Subcutaneous adipose tissue (tissue), 4 donors: ENCODE measurements around the gene GALNT17. TPM values are rescaled to one million over a fixed set of nuclear protein-coding genes. Genes with fewer than 3 reads are reported as not detected.

Source experiments
- total RNA-seq, 4 donors: library from RNA; depleted of rRNA; stranded (reverse); fragments of >200 nt; gene quantifications; one replicate each; pipeline ENCODE4 v1.1.0, GENCODE V29; 2016
- TF ChIP-seq, protein P1 (sequence below): fragments of 450-650 bp; IDR thresholded peaks from one replicate; pipeline ENCODE4 v1.5.1; 2016; ENCODE audit warnings: low read depth, mild to moderate bottlenecking, control low read depth, antibody characterized with exemption, moderate library complexity

Gene GALNT17
- total RNA-seq, 4 donors from 2014 or later: 1.3 to 12.2 (median 6.7) TPM

DNA sequence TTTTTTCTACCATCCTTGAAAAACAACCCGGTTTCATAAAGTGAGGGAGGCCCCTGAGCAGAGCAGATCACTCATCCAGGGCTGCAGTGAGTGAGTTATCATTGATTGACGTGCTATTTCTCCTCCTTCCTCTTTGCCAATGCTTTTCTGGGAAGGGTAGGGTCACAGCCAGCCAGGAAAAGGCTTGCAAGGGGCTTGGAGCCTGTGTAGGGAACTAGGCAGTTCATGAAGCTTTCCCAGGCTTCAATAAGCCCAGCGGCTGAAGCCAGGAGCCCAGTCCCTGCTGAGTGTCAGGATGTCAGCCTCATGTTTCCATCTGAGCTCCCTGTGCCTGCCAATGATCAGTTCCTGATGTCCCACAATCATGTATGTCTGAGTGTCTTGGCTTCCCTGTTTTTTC lies 584.7 kb downstream of the GALNT17 start:
- TF ChIP-seq, protein P1, sequence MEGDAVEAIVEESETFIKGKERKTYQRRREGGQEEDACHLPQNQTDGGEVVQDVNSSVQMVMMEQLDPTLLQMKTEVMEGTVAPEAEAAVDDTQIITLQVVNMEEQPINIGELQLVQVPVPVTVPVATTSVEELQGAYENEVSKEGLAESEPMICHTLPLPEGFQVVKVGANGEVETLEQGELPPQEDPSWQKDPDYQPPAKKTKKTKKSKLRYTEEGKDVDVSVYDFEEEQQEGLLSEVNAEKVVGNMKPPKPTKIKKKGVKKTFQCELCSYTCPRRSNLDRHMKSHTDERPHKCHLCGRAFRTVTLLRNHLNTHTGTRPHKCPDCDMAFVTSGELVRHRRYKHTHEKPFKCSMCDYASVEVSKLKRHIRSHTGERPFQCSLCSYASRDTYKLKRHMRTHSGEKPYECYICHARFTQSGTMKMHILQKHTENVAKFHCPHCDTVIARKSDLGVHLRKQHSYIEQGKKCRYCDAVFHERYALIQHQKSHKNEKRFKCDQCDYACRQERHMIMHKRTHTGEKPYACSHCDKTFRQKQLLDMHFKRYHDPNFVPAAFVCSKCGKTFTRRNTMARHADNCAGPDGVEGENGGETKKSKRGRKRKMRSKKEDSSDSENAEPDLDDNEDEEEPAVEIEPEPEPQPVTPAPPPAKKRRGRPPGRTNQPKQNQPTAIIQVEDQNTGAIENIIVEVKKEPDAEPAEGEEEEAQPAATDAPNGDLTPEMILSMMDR: no peak

DNA sequence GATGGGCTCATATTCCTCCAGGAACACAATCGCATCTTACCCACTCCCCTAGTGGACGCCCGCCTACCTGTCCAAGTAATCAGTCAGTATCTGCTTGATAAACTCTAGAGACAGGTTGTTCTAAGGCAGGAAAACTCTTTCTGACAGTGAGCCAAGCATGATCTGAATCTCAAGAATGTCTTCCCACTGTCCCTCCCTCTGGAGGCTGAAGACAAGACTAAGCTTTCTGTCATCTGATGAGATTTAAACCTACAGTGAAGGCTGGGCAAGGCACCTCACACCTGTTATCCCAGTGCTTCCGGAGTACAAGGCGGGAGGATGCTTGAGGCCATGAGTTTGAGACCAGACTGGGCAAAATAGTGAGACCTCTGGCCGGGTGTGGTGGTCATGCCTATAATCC lies 586.6 kb downstream of the GALNT17 start:
- TF ChIP-seq, protein P1: no peak

DNA sequence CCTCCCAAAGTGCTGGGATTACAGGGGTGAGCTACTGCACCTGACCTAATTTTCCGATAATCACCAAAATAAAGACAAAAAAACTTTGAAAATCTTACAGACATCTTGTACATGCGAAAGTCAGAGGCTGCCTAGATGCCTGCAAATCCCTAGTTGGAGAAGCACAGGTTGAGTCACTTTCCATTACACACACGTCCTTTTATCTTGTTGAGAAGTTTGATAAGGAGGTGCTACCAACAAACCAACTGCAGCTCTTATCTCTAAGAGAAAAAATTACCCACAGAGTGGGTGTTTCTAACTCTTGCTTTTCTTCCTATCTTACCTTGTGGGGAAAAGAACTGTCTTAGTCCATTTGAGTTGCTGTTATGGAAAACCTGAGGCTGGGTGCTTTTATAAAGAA lies 589.8 kb downstream of the GALNT17 start:
- TF ChIP-seq, protein P1: no peak

DNA sequence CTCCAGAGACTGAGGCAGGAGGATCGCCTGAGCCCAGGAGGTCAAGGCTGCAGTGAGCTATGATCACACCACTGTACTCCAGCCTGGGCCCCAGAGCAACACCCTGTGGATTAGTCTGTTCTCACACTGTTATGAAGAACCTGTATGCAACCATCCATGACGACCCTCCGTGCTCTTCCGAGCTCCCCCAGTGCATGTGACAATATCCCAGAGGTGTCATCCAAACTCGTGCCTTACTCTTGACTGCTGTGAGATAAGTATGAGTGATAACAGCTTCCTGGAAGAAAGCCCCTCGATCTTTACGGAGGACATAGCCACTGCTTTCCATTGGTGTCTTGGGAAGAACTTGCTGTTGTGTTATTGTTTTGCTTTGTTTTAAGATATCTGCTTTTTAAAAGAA lies 591.9 kb downstream of the GALNT17 start:
- TF ChIP-seq, protein P1: no peak

DNA sequence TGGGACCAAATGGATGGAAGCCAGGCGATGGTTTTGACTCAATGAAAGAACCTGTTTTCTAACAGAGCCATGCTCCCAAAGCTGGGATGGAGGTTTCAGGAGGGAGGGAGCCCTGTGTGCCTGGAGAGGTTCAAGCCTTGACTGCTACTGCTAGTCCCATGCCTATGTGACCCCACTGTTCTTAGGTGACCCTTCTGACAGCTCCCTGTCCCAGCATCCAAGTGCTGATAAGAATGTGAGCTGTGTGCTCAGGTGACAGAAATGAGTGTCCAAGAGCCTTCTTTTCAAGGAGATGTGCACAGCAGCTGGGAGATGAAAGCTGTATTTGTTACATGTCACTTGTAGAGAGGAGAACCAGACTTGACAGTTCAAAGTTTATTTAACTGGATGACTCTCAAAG lies 595.4 kb downstream of the GALNT17 start:
- TF ChIP-seq, protein P1: no peak

DNA sequence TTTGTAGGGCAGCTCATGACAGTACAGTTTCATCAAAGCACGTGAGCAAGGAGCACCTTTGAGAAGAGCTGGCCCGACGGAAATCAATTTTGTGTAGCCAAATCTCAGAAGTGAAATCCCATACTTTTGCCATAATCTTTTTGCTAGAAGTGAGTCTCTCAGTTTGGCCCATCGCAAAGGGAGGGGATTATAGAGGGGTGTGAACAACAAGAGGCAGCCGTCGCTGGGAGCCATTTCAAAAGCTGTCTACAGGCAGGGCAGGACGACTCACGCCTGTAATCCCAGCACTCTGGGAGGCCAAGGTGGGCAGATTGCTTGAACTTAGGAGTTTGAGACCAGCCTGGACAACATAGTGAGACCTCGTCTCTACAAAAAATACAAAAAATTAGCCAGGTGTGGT lies 599.8 kb downstream of the GALNT17 start:
- TF ChIP-seq, protein P1: no peak

DNA sequence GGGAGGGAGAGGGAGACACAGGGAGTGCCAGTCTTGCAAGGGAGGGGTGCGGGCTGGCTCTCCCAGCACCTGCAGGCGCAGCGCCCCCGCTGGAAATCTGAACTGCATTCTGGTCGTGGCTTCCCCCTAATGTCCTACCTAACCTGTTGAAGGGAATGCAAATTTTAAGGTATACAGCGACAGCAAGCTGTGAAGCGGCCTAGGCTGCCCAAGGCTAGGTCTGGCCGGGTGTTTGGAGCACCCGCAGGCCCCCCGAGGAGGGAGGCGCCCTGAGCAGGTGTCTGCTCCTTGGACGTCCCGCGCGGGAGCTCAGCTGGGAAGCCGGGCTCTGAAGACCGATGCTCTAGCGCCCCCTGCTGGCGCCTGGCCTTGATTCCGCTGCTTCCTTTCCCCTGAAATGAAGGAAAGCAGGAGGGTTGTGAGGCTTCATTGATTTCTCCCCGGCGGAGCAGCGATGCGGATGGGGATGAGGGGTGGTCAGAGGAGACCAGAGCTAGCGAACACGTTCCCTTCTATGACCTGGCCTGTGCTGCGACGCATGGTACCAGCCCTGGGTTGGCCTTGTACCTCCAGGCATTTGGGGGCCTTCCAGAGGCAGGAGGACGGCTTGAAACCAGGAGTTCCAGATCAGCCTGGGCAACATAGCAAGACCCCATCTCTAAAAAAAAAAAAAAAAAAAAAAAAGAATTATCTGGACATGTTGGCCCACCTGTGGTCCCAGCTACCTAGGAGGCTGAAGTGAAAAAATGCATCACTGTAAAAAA lies 601.3 kb downstream of the GALNT17 start:
- TF ChIP-seq, protein P1: no peak
